Anterior cingulate cortex (tissue), 58 donors: ENCODE data around the gene AHCY.
A peak's percentile ranks its signal among the peaks of the same experiment; 100 is the strongest.
"Not testable (repeated sequence)": the region's sequence is repeated elsewhere in the genome, so short reads cannot be mapped to it uniquely, and the experiment has no call there.

Experiments
- DNase-seq, 58 donors: peaks; one replicate each; lab custom pipeline; 2025; lab: John Stamatoyannopoulos, UW

Gene AHCY

DNA sequence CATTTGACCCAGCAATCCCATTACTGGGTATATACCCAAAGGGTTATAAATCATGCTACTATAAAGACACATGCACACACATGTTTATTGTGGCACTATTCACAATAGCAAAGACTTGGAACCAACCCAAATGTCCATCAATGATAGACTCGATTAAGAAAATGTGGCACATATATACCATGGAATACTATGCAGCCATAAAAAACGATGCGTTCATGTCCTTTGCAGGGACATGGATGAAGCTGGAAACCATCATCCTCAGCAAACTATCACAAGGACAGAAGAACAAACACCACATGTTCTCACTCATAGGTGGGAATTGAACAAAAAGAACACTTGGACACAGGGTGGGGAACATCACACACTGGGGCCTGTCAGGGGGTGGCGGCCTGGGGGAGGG, 25.1 kb upstream of the AHCY start:
- not testable (repeated sequence) for DNase-seq

DNA sequence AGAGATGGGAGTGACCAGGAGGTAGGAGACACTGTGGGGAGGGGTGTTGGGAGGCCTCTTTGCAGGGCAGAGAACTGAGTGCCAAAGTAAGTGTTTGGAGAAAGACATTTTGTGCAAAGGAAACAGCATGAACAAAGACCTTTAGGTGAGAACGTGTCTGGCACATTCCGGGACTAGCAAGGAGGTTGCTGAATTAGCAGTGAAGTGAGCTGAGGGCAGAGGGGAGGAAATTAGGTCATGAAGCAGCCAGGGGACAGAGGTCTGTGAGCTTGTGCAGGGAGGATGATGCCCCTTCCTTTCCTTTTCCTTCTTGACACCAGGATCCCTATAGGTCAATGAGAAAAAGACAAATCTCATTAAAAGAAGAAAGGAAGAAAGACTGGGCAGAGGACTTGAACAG, 21.4 kb upstream of the AHCY start:
- no peak for DNase-seq

DNA sequence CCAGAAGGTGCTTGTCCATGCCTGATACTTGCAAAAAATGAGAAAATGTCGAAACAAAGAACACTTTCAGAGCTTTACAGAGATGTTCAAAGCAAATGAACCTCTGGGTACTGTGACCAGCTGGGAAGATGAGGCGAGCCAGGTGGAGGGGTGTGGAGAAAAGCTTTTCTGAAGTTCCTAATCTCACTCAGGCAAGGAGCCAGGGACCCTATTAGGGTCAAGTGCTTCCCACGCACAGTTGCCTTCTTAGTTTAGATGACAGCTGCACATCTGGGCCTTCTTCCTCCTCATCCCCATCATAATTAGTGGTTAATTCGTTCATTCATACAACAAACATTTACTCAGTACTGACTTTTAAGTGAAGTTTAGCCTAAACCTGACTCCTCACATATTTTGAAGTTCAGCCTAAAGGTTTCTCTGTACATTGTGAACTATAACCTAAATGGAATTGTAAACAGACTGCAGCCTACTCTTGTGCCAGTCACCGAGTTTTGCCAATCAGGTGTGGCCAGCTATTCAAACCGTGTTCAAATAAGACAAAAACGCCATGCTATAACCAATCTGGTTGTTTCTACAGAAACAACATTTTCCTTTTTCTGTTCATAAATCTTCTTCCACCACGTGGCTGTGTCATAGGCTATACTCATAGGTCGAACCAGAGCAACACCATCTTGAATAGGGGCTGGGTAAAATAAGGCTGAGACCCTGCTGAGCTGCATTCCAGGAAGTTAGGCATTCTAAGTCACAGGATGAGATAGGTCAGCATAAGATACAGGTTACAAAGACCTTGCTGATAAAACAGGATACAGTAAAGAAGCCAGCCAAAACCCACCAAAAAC, 19.3 kb upstream of the AHCY start:
- DNase-seq = no peak

DNA sequence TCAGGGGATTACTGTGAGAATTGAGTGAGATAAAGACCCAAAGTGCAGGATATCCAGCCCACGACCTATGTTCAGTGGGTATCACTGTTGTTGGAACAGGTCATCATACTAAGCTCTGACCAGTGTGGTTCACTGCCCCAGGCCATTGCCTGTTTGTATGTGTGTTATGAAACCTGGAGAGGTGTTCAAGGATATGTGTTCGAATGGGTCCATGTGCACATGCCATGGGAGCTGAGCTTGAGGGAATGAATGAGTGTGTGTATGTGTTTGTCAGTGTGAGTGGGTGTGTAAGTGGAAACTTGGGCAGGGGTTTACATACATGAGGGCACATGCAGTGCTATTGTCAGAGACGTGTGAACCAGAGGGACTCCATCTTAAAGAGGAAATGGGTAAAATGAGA, 17.7 kb upstream of the AHCY start:
- DNase-seq = no peak

DNA sequence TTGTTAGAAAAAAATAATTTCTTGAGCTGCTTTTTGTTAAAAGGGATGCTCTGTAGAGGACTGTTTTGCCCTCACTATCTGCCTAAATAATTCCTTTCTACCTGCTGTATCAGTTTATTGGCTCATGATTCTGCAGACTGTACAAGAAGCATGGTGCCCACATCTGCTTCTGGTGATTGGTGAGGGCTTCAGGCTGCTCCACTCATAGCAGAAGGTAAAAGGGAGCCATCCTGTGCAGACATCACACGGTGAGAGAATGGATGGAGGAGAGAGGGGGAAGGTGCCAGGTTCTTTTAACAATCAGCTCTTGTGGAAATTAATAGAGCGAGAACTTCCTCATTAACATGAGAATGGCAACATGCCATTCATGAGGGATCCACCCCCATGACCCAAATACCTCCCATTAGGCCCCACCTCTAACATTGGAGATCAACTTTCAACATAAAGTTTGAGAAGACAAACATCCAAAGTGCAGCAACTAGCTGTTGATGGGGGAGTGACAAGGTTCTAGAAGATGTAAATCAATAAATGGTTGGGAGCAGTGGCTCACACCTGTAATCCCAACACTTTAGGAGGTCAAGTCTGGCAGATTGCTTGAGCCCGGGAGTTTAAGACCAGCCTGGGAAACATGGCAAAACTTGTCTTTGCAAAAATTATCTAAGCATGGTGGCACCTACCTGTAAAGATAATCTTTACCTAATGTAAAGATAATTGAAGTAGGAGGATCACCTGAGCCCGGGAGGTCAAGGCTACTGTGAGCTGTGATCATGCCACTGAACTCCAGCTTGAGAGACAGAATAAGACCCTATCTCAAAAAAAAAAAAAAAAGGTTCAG, 15.7 kb upstream of the AHCY start:
- no peak for DNase-seq

DNA sequence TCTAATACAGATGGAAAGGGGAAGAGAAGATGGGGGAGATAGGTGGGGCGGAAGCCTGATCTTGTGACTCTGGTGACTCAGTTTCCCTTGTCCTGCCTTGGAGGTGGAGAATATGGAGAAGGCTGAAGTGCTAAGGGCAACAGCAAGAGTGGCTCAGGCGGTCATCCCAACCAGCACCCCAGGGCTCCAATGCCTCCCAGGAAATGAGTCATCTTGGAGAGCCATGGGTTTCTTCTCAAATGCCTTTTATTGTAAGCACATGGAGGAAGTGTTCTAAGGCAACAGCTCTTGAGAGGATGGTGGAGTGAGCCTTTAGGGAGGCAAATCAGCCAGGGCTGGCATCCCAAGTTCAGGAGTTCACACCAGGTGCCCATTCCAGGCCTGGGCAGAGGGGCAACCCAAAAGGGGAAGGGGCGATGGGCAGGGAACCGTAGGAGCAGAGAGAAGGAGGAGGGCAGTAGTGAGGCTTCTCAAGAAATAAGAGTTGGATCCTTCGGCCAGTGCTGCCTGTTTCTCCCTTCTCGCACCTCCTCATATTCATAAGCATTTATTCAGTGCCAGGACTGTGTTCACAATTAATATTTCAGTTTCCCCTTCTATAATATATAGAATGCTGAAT, 13.2 kb upstream of the AHCY start:
- no peak for DNase-seq

DNA sequence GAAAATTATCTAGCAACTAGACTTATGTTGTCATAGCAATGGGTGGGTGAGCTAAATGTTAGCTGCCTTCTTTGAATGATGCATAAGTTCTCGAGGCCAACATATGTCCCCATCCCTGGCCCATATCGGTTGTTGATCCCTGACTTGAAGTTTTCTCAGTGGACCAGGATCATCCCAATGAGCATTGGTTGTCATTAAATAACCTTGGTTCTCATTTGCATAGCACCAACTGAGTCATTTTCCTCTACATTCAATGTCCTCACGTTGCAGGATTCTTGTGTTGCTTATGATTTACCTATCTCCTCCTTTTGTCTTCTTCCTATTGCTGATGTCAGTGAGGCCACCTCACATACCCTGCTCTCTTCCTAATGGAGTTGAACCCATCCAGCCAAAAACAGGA, 12.1 kb upstream of the AHCY start:
- no peak for DNase-seq

DNA sequence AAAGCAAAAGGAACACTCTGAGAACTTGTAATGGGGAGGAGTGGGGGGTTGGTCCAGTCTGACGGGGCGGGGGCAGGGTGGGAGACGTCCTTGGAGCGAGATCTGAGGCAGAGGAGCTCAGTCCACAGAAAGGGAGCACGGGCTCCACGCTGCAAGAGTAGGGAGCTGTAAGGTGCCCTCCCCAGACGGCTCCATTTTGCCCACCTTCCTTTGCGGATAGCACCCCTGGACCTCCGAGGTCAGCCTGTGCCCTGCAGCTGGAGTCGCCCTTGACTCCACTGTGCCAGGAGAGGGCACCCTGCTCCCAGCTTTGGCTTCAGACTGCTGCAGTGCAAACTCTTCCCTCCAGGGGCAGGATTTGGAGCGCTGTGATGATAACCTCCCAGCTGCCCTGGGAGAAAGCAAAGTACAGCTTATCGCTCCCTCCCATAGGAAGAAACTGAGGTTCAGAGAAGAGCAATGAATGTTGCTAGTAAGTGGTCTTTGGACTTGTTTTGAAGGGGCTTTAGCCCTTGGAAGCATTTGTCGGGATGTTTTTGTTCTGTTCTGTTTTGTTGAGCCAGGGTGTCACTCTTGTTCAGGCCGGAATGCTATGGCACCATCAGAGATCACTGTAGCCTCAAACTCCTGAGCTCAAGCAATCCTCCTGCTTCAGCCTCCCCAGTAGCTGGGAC, 9.5 kb upstream of the AHCY start:
- DNase-seq = peak in 57 of 58 donors; percentile 17 to 92 (median 80)

DNA sequence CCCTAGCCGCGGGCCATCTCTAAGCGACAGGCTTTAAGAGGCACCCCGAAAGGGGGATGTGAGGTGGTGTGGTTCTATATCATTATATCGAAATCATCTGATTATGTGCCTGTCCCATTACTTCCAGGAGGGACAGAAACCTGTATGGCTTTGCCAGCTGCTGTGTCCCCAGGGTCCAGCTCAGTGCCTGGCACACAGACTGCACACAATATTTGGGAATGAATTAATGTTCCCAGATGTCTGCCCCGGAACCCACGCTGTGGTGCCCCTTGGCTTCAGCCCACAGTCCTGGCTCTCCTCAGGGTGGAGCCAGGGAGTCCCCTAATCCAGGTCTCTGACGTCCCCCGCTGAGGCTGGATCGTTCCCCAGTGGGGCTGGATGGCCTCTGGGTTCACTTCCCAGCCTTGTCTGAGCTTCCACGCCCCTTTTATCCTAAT, 8.9 kb upstream of the AHCY start:
- DNase-seq = no peak

DNA sequence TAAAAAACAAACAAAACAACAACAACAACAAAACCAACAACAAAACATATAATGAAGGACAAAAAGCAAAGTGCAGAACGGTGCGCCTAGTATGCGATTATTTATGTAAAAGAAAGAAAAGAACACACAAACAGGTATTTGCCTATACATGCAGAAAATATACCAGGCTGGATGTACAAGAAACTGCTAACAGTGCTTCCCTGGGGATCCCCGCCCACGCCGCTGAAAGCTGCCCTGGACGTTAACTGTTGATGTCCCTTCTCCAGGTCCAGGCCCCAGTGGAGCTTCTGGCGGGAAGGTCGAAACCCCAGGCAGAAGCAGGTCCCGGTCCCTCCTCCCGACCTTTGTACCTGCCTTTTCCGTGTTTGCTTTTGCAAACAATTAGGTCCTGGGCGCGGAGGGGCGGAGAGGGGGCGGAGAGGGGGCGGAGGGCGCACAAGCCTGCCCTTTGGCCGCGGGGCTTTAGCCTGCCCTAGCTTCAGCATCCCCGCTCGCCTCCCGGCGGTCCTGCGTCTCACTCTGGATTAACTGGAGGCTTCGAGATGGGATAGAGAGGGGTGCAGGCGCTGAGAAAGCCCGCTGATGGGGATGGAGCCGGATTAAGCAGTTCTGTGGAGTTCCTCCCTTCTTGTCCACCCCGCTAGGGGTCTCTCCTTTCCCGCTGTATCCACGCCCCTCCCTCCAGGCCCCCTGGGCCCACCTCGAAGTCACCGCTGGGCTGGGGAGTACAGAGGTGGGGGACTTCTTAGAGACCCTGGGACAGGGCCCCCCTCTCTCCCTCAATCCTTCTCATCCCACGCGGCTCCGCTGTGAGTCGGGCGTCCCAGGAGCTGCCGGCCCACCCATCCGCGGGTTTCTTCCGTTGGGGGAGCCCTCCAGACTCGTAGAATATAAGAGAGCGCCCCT, 8.2 kb upstream of the AHCY start:
- DNase-seq = peak in 9 of 58 donors; percentile 1 to 41 (median 11)

DNA sequence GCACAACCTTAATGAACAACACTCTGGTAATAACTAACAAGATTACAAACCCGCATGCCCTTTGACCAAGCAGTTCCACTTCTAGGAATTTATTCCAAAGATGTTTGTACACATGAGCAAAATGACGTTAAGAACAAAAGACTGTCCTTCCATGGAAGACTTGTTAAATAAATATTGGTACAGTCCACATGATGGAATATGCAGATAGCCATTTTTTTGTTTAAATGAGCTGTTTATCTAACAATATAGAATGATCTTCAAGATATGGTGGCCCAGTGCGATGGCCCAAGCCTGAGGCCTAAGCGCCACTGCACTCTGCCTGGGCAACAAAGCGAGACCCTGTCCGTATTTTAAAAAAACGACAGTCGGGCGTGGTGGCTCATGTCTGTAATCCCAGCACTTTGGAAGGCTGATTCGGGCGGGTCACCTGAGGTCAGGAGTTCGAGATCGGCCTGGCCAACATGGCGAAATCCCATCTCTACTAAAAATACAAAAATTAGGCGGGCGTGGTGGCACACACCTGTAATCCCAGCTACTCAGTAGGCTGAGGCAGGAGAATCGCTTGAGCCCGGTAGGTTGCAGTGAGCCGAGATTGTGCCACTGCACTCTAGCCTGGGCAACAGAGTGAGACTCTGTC, 7.4 kb upstream of the AHCY start:
- no peak for DNase-seq

DNA sequence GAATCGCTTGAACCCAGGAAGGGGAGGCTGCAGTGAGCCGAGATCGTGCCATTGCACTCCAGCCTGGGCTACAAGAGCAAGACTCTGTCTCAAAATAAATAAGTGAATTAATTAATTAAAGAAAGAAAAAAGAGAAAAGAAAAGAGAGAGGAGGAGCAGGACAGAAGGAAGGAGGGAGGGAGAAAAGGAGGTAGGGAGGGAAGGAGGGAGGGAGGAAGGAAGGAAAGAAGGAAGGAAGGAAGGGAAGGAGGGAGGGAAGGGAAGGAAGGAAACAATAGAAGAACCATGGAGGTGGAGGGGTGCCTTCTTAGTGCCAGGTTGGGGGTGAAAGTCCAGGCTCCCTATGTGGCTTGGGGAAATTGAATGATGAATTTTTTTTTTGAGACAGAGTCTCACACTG, 6.5 kb upstream of the AHCY start:
- DNase-seq = no peak

DNA sequence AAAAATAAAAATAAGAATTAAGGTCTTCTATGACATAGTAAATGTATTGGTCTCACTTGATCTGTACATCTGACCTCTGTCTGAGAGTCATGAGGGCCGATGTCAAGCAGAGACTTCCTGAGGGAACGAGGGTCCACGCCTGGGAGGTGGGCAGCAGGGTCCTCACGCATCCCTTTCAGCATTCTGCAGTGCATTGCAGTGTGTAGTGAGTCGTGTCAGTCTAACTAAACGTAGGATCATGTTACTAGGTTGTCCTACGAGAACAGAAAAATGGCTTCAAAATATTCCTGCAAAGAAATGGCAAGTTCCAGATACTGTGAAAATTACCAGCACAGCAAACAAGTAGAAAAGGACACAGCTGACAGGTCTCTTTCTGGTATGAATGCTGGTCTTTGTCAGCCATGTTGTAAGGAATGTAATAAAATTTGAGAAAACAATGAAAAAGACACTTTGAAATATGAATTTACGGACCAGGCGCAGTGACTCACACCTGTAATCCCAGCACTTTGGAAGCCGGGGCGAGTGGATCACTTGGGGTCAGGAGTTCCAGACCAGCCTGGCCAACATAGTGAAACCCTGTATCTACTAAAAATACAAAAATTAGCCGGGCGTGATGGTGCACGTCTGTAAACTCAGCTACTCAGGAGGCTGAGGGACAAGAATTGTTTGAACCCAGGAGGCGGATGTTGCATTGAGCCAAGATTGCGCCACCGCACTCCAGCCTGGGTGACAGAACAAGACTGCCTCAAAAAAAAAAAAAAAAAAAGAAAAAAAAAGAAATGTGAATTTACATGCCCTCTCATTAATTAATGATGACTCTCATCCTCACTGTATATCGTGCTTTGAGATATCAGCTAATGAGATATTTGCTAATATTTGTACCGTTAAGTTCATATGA, 2.4 kb upstream of the AHCY start:
- DNase-seq = no peak

DNA sequence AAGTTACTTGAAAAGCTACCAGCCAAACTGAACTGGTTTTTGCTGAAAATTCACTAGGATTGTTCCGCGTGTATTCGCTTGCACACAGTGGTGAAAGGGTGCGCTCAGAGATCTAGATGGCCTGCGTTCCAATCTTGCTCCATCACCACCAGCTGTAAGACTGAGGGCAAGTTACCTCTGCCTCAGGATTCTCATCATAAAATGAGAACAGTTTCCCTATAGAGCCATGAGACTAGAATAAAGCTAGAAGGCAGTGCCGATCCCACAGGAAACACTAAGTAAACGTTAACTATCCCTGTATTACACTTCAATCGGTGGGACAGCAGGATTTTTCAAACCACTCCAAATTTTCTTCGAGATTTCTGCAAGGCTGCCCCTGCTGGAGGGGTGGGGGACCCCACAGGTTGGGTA, 838 bp downstream of the AHCY start:
- DNase-seq = no peak

DNA sequence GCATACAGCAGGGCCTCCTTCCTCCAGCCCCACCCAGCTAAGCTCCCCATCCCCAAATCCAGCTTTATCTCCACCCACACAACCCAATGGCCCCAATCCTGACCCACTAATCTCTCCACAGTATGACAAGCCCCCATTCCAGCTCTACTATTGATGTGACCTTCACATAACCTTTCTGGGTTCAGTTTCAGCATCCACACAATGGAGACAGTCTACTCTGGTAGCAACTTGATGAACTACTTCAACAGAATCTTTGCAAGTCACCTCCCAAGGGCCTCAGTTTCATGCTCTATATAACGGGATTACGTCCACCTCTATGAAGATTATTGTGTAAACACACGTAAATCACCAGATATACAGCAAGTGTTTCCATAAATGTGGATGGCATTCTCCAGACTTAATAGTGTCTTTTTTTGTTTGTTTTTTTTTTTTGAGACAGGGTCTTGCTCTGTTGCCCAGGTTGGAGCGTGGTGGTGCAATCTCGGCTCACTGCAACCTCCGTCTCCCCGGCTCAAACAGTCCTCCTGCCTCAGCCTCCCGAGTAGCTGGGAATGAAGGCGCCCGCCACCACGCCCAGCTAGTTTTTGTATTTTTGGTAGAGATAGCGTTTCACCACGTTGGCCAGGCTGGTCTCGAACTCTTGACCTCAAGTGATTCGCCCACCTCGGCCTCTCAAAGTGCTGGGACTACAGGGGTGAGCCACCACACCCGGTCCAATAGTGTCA, 1.4 kb downstream of the AHCY start:
- peak in 1 of 58 donors; percentile 3 for DNase-seq

DNA sequence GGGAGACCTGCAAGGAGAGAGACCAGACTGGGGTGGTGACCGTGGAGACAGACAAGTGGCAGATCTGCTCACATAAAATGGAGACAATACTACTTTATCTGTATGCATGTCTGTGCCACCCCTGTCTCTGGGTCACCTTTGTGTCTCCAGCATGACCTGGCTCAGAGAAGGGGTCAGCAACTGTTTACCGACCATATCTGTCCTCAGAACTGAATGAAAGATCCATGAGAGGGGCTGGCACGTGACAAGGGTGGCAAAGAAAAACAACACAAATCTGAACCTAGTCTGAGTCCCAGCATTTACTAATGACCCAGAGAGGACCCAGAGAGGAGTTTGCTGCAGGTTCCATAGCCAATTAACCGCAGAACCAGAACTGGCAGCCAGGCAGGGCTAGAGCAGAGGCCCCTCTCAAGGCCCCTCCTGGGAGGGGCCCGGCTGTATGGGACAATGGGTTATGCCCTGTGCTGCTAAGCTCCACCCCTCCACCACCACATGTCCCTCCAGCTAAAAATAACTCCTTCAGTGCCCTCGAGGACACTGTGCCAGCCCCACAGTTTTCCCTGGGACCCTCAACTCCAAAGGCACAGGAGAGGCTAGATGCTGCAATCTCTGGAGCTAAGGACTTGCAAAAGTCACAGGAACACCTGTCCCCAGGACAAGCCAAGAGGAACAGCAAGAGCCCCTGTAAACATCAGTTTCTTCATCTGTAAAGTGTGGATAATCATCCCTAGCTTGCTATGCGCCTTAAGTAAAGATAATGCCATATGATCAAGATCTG, 2.2 kb downstream of the AHCY start:
- DNase-seq = no peak
